Lung (tissue), 12 donors: Measurements from ENCODE around the gene COG2. TPM values are rescaled to one million over a fixed set of nuclear protein-coding genes. Genes with fewer than 3 reads are reported as not detected.

Source experiments
- ATAC-seq: fragments of 200-7000 bp; cut with Tn5 transposase; one replicate; pipeline ENCODE4 v1.9.1; 2020; ENCODE audit warnings: moderate number of reproducible peaks; ENCODE audit not compliant: insufficient read depth, low FRiP score
- DNase-seq, 3 donors: peaks; one replicate each; pipeline ENCODE4 v3.0.0-alpha.2; 2013 to 2017
- H3K27ac ChIP-seq, 2 donors: one replicate each; pipeline ENCODE4 v1.5.1; 2013; ENCODE audit warnings: mild to moderate bottlenecking in 2 of 2, moderate library complexity in 2 of 2, control low read depth in 1 of 2, inconsistent platforms in 1 of 2, low read depth in 1 of 2, low read length in 1 of 2
- H3K27me3 ChIP-seq, 3 donors: one replicate each; pipeline ENCODE4 v1.5.1; 2013; ENCODE audit warnings: low read length in 2 of 3; ENCODE audit not compliant: control insufficient read depth in 3 of 3, insufficient read depth in 3 of 3
- H3K36me3 ChIP-seq, 4 donors: one replicate each; pipeline ENCODE4 v1.5.1; 2013; ENCODE audit warnings: low read length in 4 of 4, mild to moderate bottlenecking in 1 of 4, moderate library complexity in 1 of 4; ENCODE audit not compliant: control insufficient read depth in 4 of 4, insufficient read depth in 4 of 4
- H3K4me1 ChIP-seq, 5 donors: one replicate each; pipeline ENCODE4 v1.5.1; 2013; ENCODE audit warnings: low read length in 5 of 5, mild to moderate bottlenecking in 2 of 5, moderate library complexity in 1 of 5; ENCODE audit not compliant: control insufficient read depth in 5 of 5, insufficient read depth in 5 of 5
- H3K4me3 ChIP-seq: one replicate; pipeline ENCODE4 v1.5.1; 2013; ENCODE audit warnings: mild to moderate bottlenecking, control low read depth, moderate library complexity
- H3K9ac ChIP-seq, 2 donors: one replicate each; pipeline ENCODE4 v1.5.1; 2013; ENCODE audit warnings: low read length in 2 of 2, control low read depth in 1 of 2; ENCODE audit not compliant: insufficient read depth in 1 of 2
- H3K9me3 ChIP-seq, 4 donors: one replicate each; pipeline ENCODE4 v1.5.1; 2013; ENCODE audit warnings: low read length in 3 of 4, mild to moderate bottlenecking in 1 of 4, moderate library complexity in 1 of 4; ENCODE audit not compliant: control insufficient read depth in 4 of 4, insufficient read depth in 3 of 4
- CTCF ChIP-seq: IDR thresholded peaks from 2 replicates; pipeline ENCODE4 v1.5.1; 2012; ENCODE audit warnings: mild to moderate bottlenecking; ENCODE audit errors: control extremely low read depth, extremely low read depth
- WGBS, 2 donors: extraction: QIAGEN DNeasy Blood & Tissue Kit; methylation state at CpG; one replicate each; pipeline ENCODE4 v1.1.7; 2013; 5-methylcytosine and 5-hydroxymethylcytosine counted together
- polyA plus RNA-seq, 2 donors: library from polyadenylated mRNA; stranded (reverse); fragments of 200-250 nt; gene quantifications; one replicate each; pipeline ENCODE4 v1.2.1, GENCODE V29; 2013
- total RNA-seq, 2 donors: library from RNA; depleted of rRNA in 1 of 2; stranded (reverse); fragments of >200 nt in 1 of 2; gene quantifications; one replicate each; pipeline ENCODE4 v1.2.1, GENCODE V29; 2014 to 2021
- donor health status: control.
- donor health status: control.
- donor health status: Bipolar disorder and iron deficiency.
- donor health status: healthy.
- donor health status: DM: yes; HTN: yes; CAD: no.

The COG2 gene
- total and polyA plus RNA-seq, 4 donors, result 8.6 to 41.0 (median 17.5) TPM

GRCh38 chr1:230700132-230700531 is 57.9 kb downstream of the COG2 start:
- Histone ChIP-seq H3K9me3 (no peaks in the 10 kb centered on the region), H3K27me3 (no peaks in the 10 kb centered on the region), H3K4me3 (no peak overlapping the region), H3K27ac (no peak overlapping the region), H3K9ac (no peak overlapping the region), H3K36me3 (peaks cover 0 to 2% (median 0%) of the 10 kb centered on the region in 4 donors), H3K4me1 (peaks cover 0 to 7% (median 0%) of the 10 kb centered on the region in 5 donors)
- TF ChIP-seq CTCF, result no peak
- DNase-seq, result no peak
- no peak for ATAC-seq
- WGBS, 2 donors, result 80 to 88% methylated on average over 4 of the region's 4 CpGs

GRCh38 chr1:230701434-230701833 is 59.2 kb downstream of the COG2 start:
- 84 to 90% methylated on average over 17 of the region's 17 CpGs for WGBS, 2 donors
- Histone ChIP-seq H3K9me3 (no peaks in the 10 kb centered on the region), H3K4me1 (peaks cover 0 to 7% (median 0%) of the 10 kb centered on the region in 5 donors), H3K36me3 (peaks cover 0 to 2% (median 0%) of the 10 kb centered on the region in 4 donors), H3K9ac (no peak overlapping the region), H3K4me3 (no peak overlapping the region), H3K27ac (no peak overlapping the region), H3K27me3 (no peaks in the 10 kb centered on the region)
- ATAC-seq, result no peak
- no peak for TF ChIP-seq CTCF
- DNase-seq, result no peak

DNA sequence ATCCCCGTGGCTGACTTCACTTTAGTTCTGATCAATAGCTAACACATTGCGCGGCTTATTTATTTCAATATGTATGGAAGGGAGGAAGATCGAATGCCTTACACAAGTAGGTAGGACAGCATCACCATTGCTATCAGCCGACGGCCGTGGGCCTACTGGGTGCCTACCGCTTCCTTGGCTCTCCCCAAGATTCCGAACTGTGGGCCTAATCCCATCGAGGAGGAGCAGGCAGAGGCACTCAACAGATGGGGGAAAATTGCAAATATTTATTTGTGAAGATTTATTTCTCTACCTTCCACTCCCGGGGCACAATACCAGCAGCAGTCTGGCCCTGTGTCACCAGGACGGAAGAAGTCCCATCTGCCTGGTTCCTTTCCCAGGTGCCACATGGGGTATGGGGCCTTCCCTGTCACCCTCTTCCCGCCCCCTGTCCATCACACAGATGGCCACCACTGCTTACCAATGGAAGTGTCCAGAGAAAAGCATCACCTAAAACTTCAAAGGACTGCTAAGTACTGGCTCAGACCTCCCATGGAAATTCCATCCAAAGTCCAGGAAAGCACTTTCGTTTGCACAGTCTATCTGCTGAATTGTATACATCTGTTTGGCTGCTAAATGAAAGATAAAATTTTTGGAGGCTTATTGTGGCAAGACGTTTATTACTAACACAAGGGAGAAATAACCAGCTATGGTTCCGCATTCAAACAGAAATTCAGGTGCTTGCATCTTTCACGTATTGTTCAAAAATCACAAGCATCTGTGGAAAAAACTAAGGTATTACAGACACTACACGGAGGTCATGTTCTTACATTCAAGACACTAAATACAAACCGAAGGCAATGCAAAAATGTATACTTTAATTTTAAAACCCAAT is 59.9 kb downstream of the COG2 start:
- H3K4me3 ChIP-seq, result no peak overlapping the region
- H3K27me3 ChIP-seq, result no peaks in the 10 kb centered on the region
- WGBS, 2 donors, result 87 to 90% methylated on average over 19 of the region's 19 CpGs
- ATAC-seq, result no peak
- H3K9me3 ChIP-seq, result no peaks in the 10 kb centered on the region
- no peak for DNase-seq
- peaks cover 0 to 2% (median 0%) of the 10 kb centered on the region in 4 donors for H3K36me3 ChIP-seq
- H3K9ac ChIP-seq, result no peak overlapping the region
- H3K4me1 ChIP-seq, result peaks cover 0 to 7% (median 0%) of the 10 kb centered on the region in 5 donors
- H3K27ac ChIP-seq, result no peak overlapping the region
- no peak for TF ChIP-seq CTCF
